SK-N-SH (cell line): ENCODE data around the gene CCDC195. TPM values are rescaled to one million over a fixed set of nuclear protein-coding genes. Genes with fewer than 3 reads are reported as not detected.

Experiments used
- CTCF ChIA-PET: fragments of 300-600, 350-600 bp; formaldehyde crosslinking; extraction: SDS; loops from one replicate; lab custom pipeline; 2021; lab: Yijun Ruan, JAX
- POLR2A ChIA-PET: fragments of 350-600 bp; sonication (Branson Sonifier 250); formaldehyde crosslinking; extraction: SDS; loops from one replicate; lab custom pipeline; 2020; ENCODE audit warnings: antibody characterized with exemption, inconsistent platforms; lab: Yijun Ruan, JAX
- DNase-seq: peaks from one replicate; pipeline ENCODE4 v3.0.0; 2012
- H2AFZ ChIP-seq: fragments of 200-600 bp; sonication (generic); 2 replicates; pipeline ENCODE4 v1.8.1; 2016; ENCODE audit warnings: antibody characterized with exemption, mild to moderate bottlenecking, low read depth
- H3F3A ChIP-seq: fragments of 200-600 bp; sonication (generic); replicated peaks from 2 replicates; pipeline ENCODE3; 2016; ENCODE audit warnings: antibody characterized with exemption, mild to moderate bottlenecking; ENCODE audit not compliant: insufficient read depth
- H3K27ac ChIP-seq, 2 experiments: fragments of 200-500 bp in 1 of 2; fragments of 200-600 bp in 1 of 2; sonication (Bioruptor generic) in 1 of 2; sonication (generic), shearing (Covaris generic) in 1 of 2; 2 replicates each; pipeline versions ENCODE4 v1.5.1 to v1.6.1; 2014 to 2016; ENCODE audit warnings: low read depth in 2 of 2, inconsistent platforms in 1 of 2, low read length in 1 of 2, mild to moderate bottlenecking in 1 of 2, mixed read lengths in 1 of 2
- H3K27me3 ChIP-seq: fragments of 200-600 bp; sonication (generic), shearing (Covaris generic); 2 replicates; pipeline ENCODE4 v1.6.1; 2016; ENCODE audit warnings: mixed run types; ENCODE audit not compliant: insufficient read depth
- H3K36me3 ChIP-seq, 2 experiments: fragments of 200-500 bp in 1 of 2; fragments of 200-600 bp in 1 of 2; sonication (Bioruptor generic) in 1 of 2; sonication (generic) in 1 of 2; replicated peaks in 1 of 2; 2 replicates each; pipeline versions ENCODE3 to v1.5.1; 2014 to 2016; ENCODE audit warnings: low read length in 1 of 2, mild to moderate bottlenecking in 1 of 2; ENCODE audit not compliant: insufficient read depth in 2 of 2, control insufficient read depth in 1 of 2
- H3K4me1 ChIP-seq, 2 experiments: fragments of 200-500 bp in 1 of 2; fragments of 200-600 bp in 1 of 2; sonication (Bioruptor generic) in 1 of 2; sonication (generic), shearing (Covaris generic) in 1 of 2; 2 replicates each; pipeline versions ENCODE4 v1.5.1 to v1.6.1; 2014 to 2016; ENCODE audit warnings: low read depth in 1 of 2, low read length in 1 of 2, mixed run types in 1 of 2; ENCODE audit not compliant: insufficient read depth in 2 of 2, control insufficient read depth in 1 of 2
- H3K4me2 ChIP-seq: fragments of 200-600 bp; sonication (generic), shearing (Covaris generic); 2 replicates; pipeline ENCODE4 v1.6.1; 2017; ENCODE audit warnings: mixed run types
- H3K4me3 ChIP-seq, 2 experiments: fragments of 200-500 bp in 1 of 2; fragments of 200-600 bp in 1 of 2; sonication (Bioruptor generic) in 1 of 2; sonication (generic), shearing (Covaris generic) in 1 of 2; 2 replicates each; pipeline versions ENCODE4 v1.5.1 to v1.8.1; 2014 to 2016; ENCODE audit warnings: low read depth in 2 of 2, inconsistent platforms in 1 of 2, low read length in 1 of 2, mild to moderate bottlenecking in 1 of 2, mixed read lengths in 1 of 2, moderate library complexity in 1 of 2
- H3K79me2 ChIP-seq: fragments of 200-600 bp; sonication (generic); 2 replicates; pipeline ENCODE4 v1.8.1; 2017; ENCODE audit warnings: mild to moderate bottlenecking; ENCODE audit not compliant: insufficient read depth
- H3K9ac ChIP-seq: fragments of 200-600 bp; sonication (generic); 2 replicates; pipeline ENCODE4 v1.6.1; 2017; ENCODE audit warnings: mixed run types
- H3K9me2 ChIP-seq: fragments of 200-600 bp; sonication (generic); 2 replicates; pipeline ENCODE4 v1.6.1; 2017; ENCODE audit warnings: mixed run types
- H3K9me3 ChIP-seq: fragments of 200-600 bp; sonication (generic); 2 replicates; pipeline ENCODE4 v1.6.1; 2017; ENCODE audit warnings: mixed run types, mild to moderate bottlenecking, moderate library complexity
- H4K20me1 ChIP-seq: fragments of 200-600 bp; sonication (generic); 2 replicates; pipeline ENCODE4 v1.6.1; 2017; ENCODE audit warnings: mild to moderate bottlenecking, mixed run types; ENCODE audit not compliant: insufficient read depth
- ELF1 ChIP-seq: IDR thresholded peaks from 2 replicates; pipeline ENCODE4 v1.4.0; 2012
- EP300 ChIP-seq, 2 experiments: IDR thresholded peaks; 2 replicates each; pipeline versions ENCODE4 v1.4.0 to v1.6.1; 2012; ENCODE audit warnings: borderline replicate concordance in 1 of 2, low read depth in 1 of 2, low read length in 1 of 2
- FOSL2 ChIP-seq: IDR thresholded peaks from 2 replicates; pipeline ENCODE4 v1.4.0; 2012; ENCODE audit warnings: low read depth, mild to moderate bottlenecking, moderate library complexity, borderline replicate concordance
- GATA2 ChIP-seq: sonication (generic); formaldehyde crosslinking; IDR thresholded peaks from 2 replicates; pipeline ENCODE4 v1.5.0; 2020; ENCODE audit warnings: mild to moderate bottlenecking, missing genetic modification reagents
- IRF3 ChIP-seq: fragments of 150-350 bp; IDR thresholded peaks from 2 replicates; pipeline ENCODE4 v1.6.1; 2016; ENCODE audit warnings: mild to moderate bottlenecking, low read depth, low read length
- JUND ChIP-seq: IDR thresholded peaks from 2 replicates; pipeline ENCODE4 v1.4.0; 2012
- MAX ChIP-seq: IDR thresholded peaks from 2 replicates; pipeline ENCODE4 v1.4.0; 2012; ENCODE audit warnings: low read depth
- NFIC ChIP-seq: IDR thresholded peaks from 2 replicates; pipeline ENCODE4 v1.4.0; 2012; ENCODE audit warnings: borderline replicate concordance
- POLR2AphosphoS5 ChIP-seq: IDR thresholded peaks from 2 replicates; pipeline ENCODE4 v1.6.1; 2012; ENCODE audit warnings: low read depth, low read length
- RAD21 ChIP-seq: IDR thresholded peaks from 2 replicates; pipeline ENCODE4 v1.6.1; 2012; ENCODE audit warnings: mild to moderate bottlenecking, low read length
- RCOR1 ChIP-seq: fragments of 150-350 bp; IDR thresholded peaks from 2 replicates; pipeline ENCODE4 v1.6.1; 2017; ENCODE audit warnings: antibody characterized with exemption, low read length
- RFX5 ChIP-seq: IDR thresholded peaks from 2 replicates; pipeline ENCODE4 v1.6.1; 2012; ENCODE audit warnings: mild to moderate bottlenecking, improper control_type of control experiment, low read length
- TCF12 ChIP-seq: IDR thresholded peaks from 2 replicates; pipeline ENCODE4 v1.4.0; 2012
- YY1 ChIP-seq: IDR thresholded peaks from 2 replicates; pipeline ENCODE4 v1.4.0; 2012; ENCODE audit warnings: low read depth, mild to moderate bottlenecking
- WGBS: methylation state at CpG from one replicate; pipeline ENCODE4 v1.1.6; 2017; ENCODE audit warnings: low lambda C conversion rate; 5-methylcytosine and 5-hydroxymethylcytosine counted together
- polyA plus RNA-seq, 3 experiments: library from polyadenylated mRNA; depleted of rRNA; stranded (reverse); fragments of >200 nt; gene quantifications; 2 replicates each; pipeline ENCODE4 v1.2.3, GENCODE V29; 2012
- TF ChIP-seq, protein P1 (sequence below): IDR thresholded peaks from 2 replicates; pipeline ENCODE4 v1.6.1; 2012; ENCODE audit warnings: mild to moderate bottlenecking, low read depth, low read length, moderate library complexity

Gene CCDC195
- polyA plus RNA-seq, 1 of the 3 experiments (the other 2 are of a cell fraction) = not detected

- no peaks in the 10 kb centered on the region for H3K36me3 ChIP-seq
- H3K9me3 ChIP-seq = no peaks in the 10 kb centered on the region
- H3K4me2 ChIP-seq = no peak overlapping the region
- no peaks in the 10 kb centered on the region for H3K9me2 ChIP-seq
- TF ChIP-seq POLR2AphosphoS5 (no peak), EP300 (IDR thresholded peaks at IDR 0.05; ENCODE audit: borderline replicate concordance in 1 of 2, low read depth in 1 of 2, low read length in 1 of 2) (no peak), IRF3 (no peak), RFX5 (no peak), GATA2 (CRISPR knock-in tag) (no peak), RAD21 (no peak), RCOR1 (no peak)
- TF ChIP-seq, protein P1, sequence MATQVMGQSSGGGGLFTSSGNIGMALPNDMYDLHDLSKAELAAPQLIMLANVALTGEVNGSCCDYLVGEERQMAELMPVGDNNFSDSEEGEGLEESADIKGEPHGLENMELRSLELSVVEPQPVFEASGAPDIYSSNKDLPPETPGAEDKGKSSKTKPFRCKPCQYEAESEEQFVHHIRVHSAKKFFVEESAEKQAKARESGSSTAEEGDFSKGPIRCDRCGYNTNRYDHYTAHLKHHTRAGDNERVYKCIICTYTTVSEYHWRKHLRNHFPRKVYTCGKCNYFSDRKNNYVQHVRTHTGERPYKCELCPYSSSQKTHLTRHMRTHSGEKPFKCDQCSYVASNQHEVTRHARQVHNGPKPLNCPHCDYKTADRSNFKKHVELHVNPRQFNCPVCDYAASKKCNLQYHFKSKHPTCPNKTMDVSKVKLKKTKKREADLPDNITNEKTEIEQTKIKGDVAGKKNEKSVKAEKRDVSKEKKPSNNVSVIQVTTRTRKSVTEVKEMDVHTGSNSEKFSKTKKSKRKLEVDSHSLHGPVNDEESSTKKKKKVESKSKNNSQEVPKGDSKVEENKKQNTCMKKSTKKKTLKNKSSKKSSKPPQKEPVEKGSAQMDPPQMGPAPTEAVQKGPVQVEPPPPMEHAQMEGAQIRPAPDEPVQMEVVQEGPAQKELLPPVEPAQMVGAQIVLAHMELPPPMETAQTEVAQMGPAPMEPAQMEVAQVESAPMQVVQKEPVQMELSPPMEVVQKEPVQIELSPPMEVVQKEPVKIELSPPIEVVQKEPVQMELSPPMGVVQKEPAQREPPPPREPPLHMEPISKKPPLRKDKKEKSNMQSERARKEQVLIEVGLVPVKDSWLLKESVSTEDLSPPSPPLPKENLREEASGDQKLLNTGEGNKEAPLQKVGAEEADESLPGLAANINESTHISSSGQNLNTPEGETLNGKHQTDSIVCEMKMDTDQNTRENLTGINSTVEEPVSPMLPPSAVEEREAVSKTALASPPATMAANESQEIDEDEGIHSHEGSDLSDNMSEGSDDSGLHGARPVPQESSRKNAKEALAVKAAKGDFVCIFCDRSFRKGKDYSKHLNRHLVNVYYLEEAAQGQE = no peak
- no peak overlapping the region for H3K4me3 ChIP-seq
- H3K4me1 ChIP-seq = peaks cover 0 to 5% of the 10 kb centered on the region in 2 experiments; a peak in 2 of 4 replicates
- H2AFZ ChIP-seq = no peak overlapping the region
- H3K79me2 ChIP-seq = no peaks in the 10 kb centered on the region
- H3K27ac ChIP-seq = no peak overlapping the region
- H3K27me3 ChIP-seq = no peaks in the 10 kb centered on the region
- 37% methylated on average over 10 of the region's 10 CpGs for WGBS
- peak; percentile 8 for DNase-seq
- no peaks in the 10 kb centered on the region for H3F3A ChIP-seq
- H4K20me1 ChIP-seq = no peaks in the 10 kb centered on the region
- ChIA-PET CTCF (no interaction called here), POLR2A (no interaction called here)
- no peak overlapping the region for H3K9ac ChIP-seq
Observed at GRCh38 chr2:224711859-224712665, 4.1 kb downstream of the CCDC195 start.

- no peaks in the 10 kb centered on the region for H4K20me1 ChIP-seq
- H3K9me3 ChIP-seq = no peaks in the 10 kb centered on the region
- H3F3A ChIP-seq = no peaks in the 10 kb centered on the region
- no peaks in the 10 kb centered on the region for H3K9me2 ChIP-seq
- ChIA-PET POLR2A (no interaction called here), CTCF (no interaction called here)
- H3K27ac ChIP-seq = no peak overlapping the region
- WGBS = 65% methylated on average over 3 of the region's 3 CpGs
- H3K27me3 ChIP-seq = no peaks in the 10 kb centered on the region
- H3K4me3 ChIP-seq = no peak overlapping the region
- no peak overlapping the region for H3K9ac ChIP-seq
- no peak overlapping the region for H2AFZ ChIP-seq
- peaks cover 0 to 5% of the 10 kb centered on the region in 2 experiments; a peak in 2 of 4 replicates for H3K4me1 ChIP-seq
- no peak for DNase-seq
- H3K79me2 ChIP-seq = no peaks in the 10 kb centered on the region
- no peak for TF ChIP-seq EP300 (IDR thresholded peaks at IDR 0.05; ENCODE audit: borderline replicate concordance in 1 of 2, low read depth in 1 of 2, low read length in 1 of 2)
- TF ChIP-seq MAX = no peak
- no peak for TF ChIP-seq YY1
- TF ChIP-seq ELF1 = no peak
- TF ChIP-seq NFIC = no peak
- no peak for TF ChIP-seq FOSL2
- TF ChIP-seq GATA2 (CRISPR knock-in tag) = no peak
- no peak for TF ChIP-seq JUND
- TF ChIP-seq TCF12 = no peak
- TF ChIP-seq, all 33 proteins: peak for 0
- no peak overlapping the region for H3K4me2 ChIP-seq
- H3K36me3 ChIP-seq = no peaks in the 10 kb centered on the region
Observed at GRCh38 chr2:224711381-224711780, 4.8 kb downstream of the CCDC195 start.
